Esophagus muscularis mucosa (tissue), 4 donors: ENCODE results near the gene MARCHF7. TPM values are rescaled to one million over a fixed set of nuclear protein-coding genes. Genes with fewer than 3 reads are reported as not detected.

ENCODE experiments used
- DNase-seq: peaks from one replicate; pipeline ENCODE4 v3.0.0-alpha.2; 2017; ENCODE audit errors: extremely low spot score
- H3K27ac ChIP-seq, 4 donors: fragments of 200-600 bp; sonication (generic); replicated peaks in 1 of 4; 1 replicate in 3 of 4; 2 replicates in 1 of 4; pipeline ENCODE4 v1.5.1; 2016 to 2019; ENCODE audit warnings: mild to moderate bottlenecking in 1 of 4
- H3K27me3 ChIP-seq, 4 donors: fragments of 200-600 bp; sonication (generic); one replicate each; pipeline versions ENCODE4 v1.5.1 to v1.6.0; 2016 to 2019
- H3K36me3 ChIP-seq, 4 donors: fragments of 200-600 bp; sonication (generic); one replicate each; pipeline ENCODE4 v1.5.1; 2016 to 2019
- H3K4me1 ChIP-seq, 4 donors: fragments of 200-600 bp; sonication (generic); one replicate each; pipeline ENCODE4 v1.5.1; 2016 to 2019
- H3K4me3 ChIP-seq, 4 donors: fragments of 200-600 bp; sonication (generic); 1 replicate in 2 of 4; 2 replicates in 2 of 4; pipeline ENCODE4 v1.5.1; 2016 to 2019; ENCODE audit warnings: mild to moderate bottlenecking in 4 of 4, moderate library complexity in 1 of 4
- H3K9me3 ChIP-seq, 4 donors: fragments of 200-600 bp; sonication (generic); 1 replicate in 3 of 4; 2 replicates in 1 of 4; pipeline ENCODE4 v1.5.1; 2016 to 2019
- EP300 ChIP-seq: sonication (generic); formaldehyde crosslinking; IDR thresholded peaks from one replicate; pipeline ENCODE4 v1.6.1; 2017; ENCODE audit warnings: antibody characterized with exemption
- POLR2A ChIP-seq: fragments of 450-650 bp; IDR thresholded peaks from one replicate; pipeline ENCODE4 v1.6.1; 2017; ENCODE audit warnings: antibody characterized with exemption, moderate library complexity, mild to moderate bottlenecking, low read depth
- POLR2AphosphoS5 ChIP-seq, 2 donors: sonication (generic); formaldehyde crosslinking; IDR thresholded peaks; one replicate each; pipeline ENCODE4 v1.6.1; 2017; ENCODE audit warnings: antibody characterized with exemption in 2 of 2
- WGBS: methylation state at CpG from one replicate; pipeline ENCODE4 v1.1.5; 2018; 5-methylcytosine and 5-hydroxymethylcytosine counted together
- intact Hi-C: fragments of 100-400 bp; cut with DNase I; formaldehyde crosslinking; loops from one replicate; pipeline ENCODE4 v1.15.1; 2023
- total RNA-seq, 4 donors: library from RNA; depleted of rRNA; stranded (reverse); fragments of >200 nt; gene quantifications; one replicate each; pipeline versions ENCODE4 v1.1.0 to v1.2.1, GENCODE V29; 2016
- TF ChIP-seq, protein P1 (sequence below), 3 experiments: fragments of 200-600 bp in 2 of 3; fragments of 450-650 bp in 1 of 3; sonication (generic) in 2 of 3; IDR thresholded peaks; one replicate each; pipeline ENCODE4 v1.5.1; 2017 to 2019; ENCODE audit warnings: antibody characterized with exemption in 3 of 3, mild to moderate bottlenecking in 2 of 3, moderate library complexity in 1 of 3

MARCHF7 gene
- total RNA-seq, 4 donors from 2014 or later: 60.1 to 101 (median 89.4) TPM

DNA sequence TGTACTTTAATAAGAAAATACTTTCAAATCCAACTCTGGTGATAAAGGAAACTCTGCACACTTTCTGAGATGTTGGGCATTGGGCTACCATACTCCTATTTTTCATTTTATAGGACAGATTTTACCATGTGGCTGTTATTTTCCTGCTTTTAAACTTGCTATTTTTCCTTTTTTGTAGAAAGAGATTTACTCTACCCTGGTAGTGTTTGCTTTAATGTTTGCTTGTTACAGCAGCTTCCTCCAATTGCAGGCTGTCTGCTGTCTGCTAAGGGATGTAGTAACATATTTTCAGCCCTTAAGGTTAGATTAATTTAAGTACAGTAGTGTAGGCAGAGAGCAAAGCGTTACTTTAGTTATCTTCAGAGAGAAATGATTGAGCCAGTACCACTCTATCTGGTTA, 38.6 kb downstream of the MARCHF7 start:
- H3K27me3 ChIP-seq: no peaks in the 10 kb centered on the region
- H3K36me3 ChIP-seq: peaks cover 17 to 81% (median 51%) of the 10 kb centered on the region in 4 donors
- intact Hi-C loops: no loop called here
- H3K4me3 ChIP-seq: no peak overlapping the region
- no peaks in the 10 kb centered on the region for H3K9me3 ChIP-seq
- DNase-seq: no peak
- H3K27ac ChIP-seq: no peak overlapping the region
- TF ChIP-seq, protein P1, sequence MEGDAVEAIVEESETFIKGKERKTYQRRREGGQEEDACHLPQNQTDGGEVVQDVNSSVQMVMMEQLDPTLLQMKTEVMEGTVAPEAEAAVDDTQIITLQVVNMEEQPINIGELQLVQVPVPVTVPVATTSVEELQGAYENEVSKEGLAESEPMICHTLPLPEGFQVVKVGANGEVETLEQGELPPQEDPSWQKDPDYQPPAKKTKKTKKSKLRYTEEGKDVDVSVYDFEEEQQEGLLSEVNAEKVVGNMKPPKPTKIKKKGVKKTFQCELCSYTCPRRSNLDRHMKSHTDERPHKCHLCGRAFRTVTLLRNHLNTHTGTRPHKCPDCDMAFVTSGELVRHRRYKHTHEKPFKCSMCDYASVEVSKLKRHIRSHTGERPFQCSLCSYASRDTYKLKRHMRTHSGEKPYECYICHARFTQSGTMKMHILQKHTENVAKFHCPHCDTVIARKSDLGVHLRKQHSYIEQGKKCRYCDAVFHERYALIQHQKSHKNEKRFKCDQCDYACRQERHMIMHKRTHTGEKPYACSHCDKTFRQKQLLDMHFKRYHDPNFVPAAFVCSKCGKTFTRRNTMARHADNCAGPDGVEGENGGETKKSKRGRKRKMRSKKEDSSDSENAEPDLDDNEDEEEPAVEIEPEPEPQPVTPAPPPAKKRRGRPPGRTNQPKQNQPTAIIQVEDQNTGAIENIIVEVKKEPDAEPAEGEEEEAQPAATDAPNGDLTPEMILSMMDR (IDR thresholded peaks at IDR 0.05): no peak
- no peak for TF ChIP-seq POLR2AphosphoS5 (IDR thresholded peaks at IDR 0.05)
- no peak for TF ChIP-seq EP300
- TF ChIP-seq POLR2A: no peak
- WGBS: 85% methylated on average over 1 of the region's 1 CpG
- H3K4me1 ChIP-seq: peaks cover 0 to 18% (median 11%) of the 10 kb centered on the region in 4 donors

DNA sequence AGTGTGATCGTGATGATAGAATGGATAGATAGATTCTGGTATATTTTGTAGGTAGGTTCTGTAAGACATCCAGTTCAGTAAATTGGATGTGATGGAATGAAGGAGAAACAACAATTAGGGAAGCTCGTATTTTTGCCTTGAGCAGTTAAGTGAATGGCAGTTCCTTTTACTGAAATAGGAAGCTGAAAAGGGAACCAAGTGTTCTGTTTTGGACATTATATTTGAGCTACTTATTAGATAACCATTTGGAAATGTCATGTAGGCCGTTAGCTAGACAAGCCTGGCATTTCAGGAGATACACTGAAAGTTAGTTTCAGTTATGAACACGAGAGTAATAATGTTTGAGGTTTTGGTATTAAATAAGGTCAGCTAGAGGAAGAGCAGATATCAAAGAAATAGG, 41.5 kb downstream of the MARCHF7 start:
- Histone ChIP-seq H3K36me3 (peaks cover 5 to 79% (median 34%) of the 10 kb centered on the region in 4 donors), H3K9me3 (no peaks in the 10 kb centered on the region), H3K4me3 (no peak overlapping the region), H3K27me3 (no peaks in the 10 kb centered on the region), H3K4me1 (peaks cover 0 to 30% (median 21%) of the 10 kb centered on the region in 4 donors), H3K27ac (no peak overlapping the region)
- DNase-seq: no peak
- 65% methylated on average over 4 of the region's 4 CpGs for WGBS
- intact Hi-C loops: no loop called here
- TF ChIP-seq POLR2AphosphoS5 (IDR thresholded peaks at IDR 0.05): no peak
- no peak for TF ChIP-seq EP300
- TF ChIP-seq, protein P1 (IDR thresholded peaks at IDR 0.05): no peak
- no peak for TF ChIP-seq POLR2A

DNA sequence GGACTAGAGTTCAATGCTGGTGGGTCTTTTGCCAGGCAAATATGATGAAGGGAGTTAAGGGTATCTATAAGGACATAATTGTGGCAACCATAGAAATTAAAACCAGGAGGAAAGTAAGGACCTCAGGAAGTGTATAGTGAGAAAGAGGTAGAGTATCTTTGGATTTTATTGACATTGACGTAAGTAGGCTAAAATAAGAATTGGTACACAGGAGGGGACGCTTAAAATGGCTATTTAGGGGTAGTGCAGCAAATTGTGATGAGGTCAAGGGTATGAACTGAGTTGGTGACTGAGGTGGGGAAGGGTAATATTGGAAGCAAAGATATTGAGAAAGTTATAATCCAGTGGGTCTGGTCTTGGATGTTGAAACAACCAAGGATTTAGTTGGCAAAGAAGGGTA, 42.7 kb downstream of the MARCHF7 start:
- Histone ChIP-seq H3K27me3 (no peaks in the 10 kb centered on the region), H3K36me3 (peaks cover 6 to 79% (median 28%) of the 10 kb centered on the region in 4 donors), H3K27ac (no peak overlapping the region), H3K4me3 (no peak overlapping the region), H3K9me3 (no peaks in the 10 kb centered on the region), H3K4me1 (peaks cover 0 to 31% (median 21%) of the 10 kb centered on the region in 4 donors)
- whole genome bisulfite sequencing: 97% methylated on average over 2 of the region's 2 CpGs
- no peak for DNase-seq
- intact Hi-C loops: no loop called here
- TF ChIP-seq POLR2A (no peak), POLR2AphosphoS5 (IDR thresholded peaks at IDR 0.05) (no peak), EP300 (no peak)
- TF ChIP-seq, protein P1 (IDR thresholded peaks at IDR 0.05): no peak

DNA sequence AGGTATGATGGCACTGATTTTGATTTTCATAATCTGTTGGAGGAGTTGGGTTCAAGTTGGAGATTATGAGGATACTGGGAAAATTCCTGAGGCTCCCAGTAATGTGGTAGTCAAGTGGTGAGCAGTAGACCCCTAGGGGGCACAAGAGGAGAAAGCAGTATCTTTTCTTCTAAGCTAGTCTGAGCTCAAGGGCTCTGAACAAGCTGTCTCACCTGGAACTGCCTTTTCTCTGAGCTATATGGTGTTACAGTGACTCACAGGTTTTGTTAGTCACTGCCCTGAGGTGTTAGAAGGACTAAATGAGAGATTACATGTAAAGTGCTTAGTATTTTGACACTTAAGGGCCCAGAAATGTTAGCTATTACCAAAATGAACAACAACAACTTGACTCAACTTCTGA, 43.5 kb downstream of the MARCHF7 start:
- H3K4me1 ChIP-seq: peaks cover 0 to 31% (median 21%) of the 10 kb centered on the region in 4 donors
- no peak for DNase-seq
- intact Hi-C loops: no loop called here
- H3K4me3 ChIP-seq: no peak overlapping the region
- peaks cover 8 to 76% (median 32%) of the 10 kb centered on the region in 4 donors for H3K36me3 ChIP-seq
- no peak overlapping the region for H3K27ac ChIP-seq
- H3K27me3 ChIP-seq: no peaks in the 10 kb centered on the region
- H3K9me3 ChIP-seq: no peaks in the 10 kb centered on the region
- TF ChIP-seq POLR2AphosphoS5 (IDR thresholded peaks at IDR 0.05): no peak
- TF ChIP-seq EP300: no peak
- TF ChIP-seq, protein P1 (IDR thresholded peaks at IDR 0.05): no peak
- TF ChIP-seq POLR2A: no peak

DNA sequence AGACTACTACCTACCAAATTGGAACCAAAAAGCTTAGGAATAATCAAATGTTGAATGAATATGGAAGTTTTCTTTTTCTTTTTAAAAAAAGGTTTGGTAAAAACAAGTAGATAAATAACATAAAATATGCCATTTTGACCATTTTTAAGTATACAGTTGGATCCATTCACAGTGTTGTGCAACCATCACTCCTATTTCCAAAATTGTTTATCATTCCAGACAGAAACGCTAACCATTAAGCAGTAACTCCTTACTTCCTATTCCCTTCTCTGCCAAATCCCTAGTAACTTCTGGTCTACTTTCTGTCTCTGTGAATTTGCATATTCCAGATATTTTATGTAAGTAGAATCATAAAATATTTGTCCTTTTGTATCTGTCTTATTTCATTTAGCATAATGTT, 45.9 kb downstream of the MARCHF7 start:
- H3K4me3 ChIP-seq: no peak overlapping the region
- no peak overlapping the region for H3K27ac ChIP-seq
- H3K36me3 ChIP-seq: peaks cover 11 to 77% (median 30%) of the 10 kb centered on the region in 4 donors
- no peak for TF ChIP-seq POLR2AphosphoS5 (IDR thresholded peaks at IDR 0.05)
- TF ChIP-seq EP300: no peak
- no peak for TF ChIP-seq POLR2A
- TF ChIP-seq, protein P1 (IDR thresholded peaks at IDR 0.05): no peak
- H3K9me3 ChIP-seq: no peaks in the 10 kb centered on the region
- intact Hi-C loops: no loop called here
- peaks cover 4 to 38% (median 22%) of the 10 kb centered on the region in 4 donors for H3K4me1 ChIP-seq
- DNase-seq: no peak
- WGBS: 60% methylated on average over 1 of the region's 1 CpG
- no peaks in the 10 kb centered on the region for H3K27me3 ChIP-seq
